HG02678 (cell line): ENCODE data around the gene ZNF697.

ENCODE experiments used
- ATAC-seq: cut with Tn5 transposase; IDR thresholded peaks from one replicate; pipeline ENCODE4 v1.9.1; 2021; ENCODE audit warnings: mild to moderate bottlenecking, moderate library complexity; ENCODE audit not compliant: unreplicated experiment

Gene ZNF697

DNA sequence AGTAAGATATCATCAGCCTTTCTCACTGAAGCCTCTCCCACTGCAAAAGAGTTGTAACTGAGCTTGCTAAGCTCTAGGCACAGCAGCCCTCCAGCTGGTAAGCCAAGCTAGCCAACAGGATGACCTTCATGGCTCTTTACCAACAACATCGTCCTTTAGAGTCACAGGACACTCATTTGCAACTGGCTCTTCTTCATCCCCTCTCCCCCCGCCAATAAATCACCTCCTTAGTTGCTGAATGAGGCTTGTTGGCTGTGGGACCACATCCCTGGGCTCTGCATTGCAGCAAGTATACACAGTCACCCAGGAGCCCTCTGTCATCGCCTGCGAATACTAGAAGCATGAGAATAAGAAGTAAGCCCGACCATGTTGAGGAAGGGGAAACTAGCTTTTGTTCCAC is 16.0 kb upstream of the ZNF697 start:
- no peak for ATAC-seq

DNA sequence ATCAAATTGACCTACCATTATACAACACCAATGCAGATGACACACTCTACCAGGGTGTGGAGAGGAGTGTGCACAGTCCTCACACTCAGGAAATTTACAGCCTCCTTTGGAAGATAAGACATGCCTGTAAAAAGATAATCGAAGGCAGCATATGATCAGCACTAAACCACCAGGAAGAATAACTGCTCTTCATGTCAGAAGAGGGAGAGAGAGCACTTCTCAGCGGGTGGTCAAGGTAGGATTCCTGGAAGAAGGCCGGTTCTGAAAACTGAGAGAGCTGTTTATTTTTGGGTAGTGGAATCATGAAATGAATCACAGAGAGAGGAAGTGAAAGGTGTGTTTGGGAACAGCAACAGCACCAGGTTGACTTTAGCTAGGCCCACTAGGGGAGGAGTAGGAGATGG is 14.0 kb upstream of the ZNF697 start:
- peak; percentile 68 for ATAC-seq

DNA sequence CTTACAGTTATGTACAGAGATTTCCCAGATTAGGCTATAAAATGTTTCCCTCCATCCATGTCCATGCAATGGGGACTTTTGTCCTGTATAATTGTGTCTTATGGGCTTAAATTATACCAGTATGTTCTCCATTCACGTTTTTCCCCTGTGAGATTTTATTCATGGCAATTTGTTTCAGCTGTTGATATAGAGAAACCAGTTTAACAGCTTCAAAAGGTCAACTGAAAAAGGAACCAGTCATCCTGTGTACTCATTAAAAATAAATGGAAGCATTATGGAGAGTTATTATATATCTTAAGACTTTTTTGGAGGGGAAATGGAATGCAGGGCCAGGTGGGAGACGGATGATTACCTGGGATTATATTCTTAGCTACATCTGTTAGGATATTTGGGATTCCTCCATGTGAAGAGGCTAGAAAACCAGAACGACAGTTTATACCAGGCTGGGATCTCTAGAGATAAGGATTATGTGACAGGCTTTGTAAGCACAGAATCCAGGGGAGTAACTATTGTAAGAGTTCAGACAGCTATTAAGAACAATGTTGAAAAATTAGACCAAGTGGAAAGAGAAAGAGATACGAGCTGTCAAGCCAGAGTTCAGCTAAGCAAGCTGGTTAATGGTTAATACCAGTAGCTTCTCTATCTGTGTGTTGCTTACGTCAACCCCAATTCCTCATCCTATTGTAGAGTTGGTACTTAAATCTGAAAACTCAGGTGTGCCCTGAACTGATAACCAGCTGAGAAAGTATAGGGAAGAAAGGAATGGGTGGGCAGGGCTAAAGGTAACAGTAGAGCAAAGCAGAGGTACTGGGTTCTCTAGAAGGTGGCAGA is 12.4 kb upstream of the ZNF697 start:
- ATAC-seq = peak; percentile 68

DNA sequence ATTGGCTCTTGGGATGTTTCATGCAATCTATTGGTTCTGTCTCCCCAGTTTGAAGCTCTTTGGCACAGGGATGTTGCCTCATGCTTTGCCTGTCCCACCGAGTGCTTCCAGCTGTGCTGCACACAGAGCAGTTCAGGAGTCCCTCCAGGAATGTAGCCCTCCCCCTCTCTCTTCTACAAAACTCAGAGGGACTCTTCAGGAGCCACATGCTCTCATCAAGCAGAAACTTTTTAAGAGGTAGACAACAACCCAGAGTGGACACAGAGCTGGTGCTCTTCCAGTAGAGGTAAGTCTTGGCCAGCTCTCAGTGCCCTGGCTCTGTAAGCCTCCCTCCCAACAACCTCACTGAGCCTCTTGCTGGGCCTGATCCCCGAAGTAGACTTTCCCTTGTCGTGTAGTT is 11.6 kb upstream of the ZNF697 start:
- no peak for ATAC-seq

DNA sequence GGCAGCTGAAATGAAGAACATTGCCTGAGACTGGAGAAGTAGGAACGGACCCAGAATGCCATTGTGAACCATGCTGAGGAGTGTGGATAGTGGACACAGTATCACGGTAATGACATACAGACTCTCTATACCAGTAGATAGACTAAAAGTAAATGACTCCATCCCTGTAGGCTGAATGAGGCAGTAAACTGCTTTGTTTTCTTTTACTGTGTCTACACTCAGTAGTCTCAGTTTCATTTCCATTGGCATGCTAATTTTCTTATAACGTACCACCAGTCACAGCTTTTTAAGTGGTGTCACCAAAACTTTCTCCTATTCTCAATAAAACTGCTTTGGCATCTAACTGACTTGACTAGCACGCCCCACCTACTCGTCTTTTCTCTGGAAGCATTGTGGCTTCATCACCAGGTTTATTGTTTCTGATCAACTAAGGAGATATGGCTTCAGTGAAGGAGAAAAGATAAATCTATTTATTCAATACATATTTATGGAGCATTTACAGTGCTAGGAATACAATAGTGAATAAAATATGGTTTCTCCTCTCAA is 8.4 kb upstream of the ZNF697 start:
- ATAC-seq = peak; percentile 47

DNA sequence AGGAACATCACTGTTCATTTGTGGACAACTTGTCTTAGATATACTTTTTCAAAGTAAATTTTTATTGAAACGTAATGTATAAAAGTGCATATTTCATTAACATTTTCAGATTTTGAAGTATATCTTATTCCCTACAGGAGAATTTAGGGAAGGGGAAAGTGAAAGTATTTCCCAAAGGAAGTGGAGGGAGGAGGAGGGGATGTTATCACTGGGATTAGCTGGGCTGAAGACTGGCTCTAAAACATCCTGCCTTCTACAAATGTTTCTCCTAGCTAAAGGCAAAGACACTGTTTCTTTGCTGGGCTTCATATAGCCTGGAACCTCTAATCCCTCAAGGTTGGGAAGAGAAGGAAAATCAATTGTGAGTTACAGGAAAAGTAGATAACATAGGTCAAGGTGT is 7.1 kb upstream of the ZNF697 start:
- no peak for ATAC-seq

DNA sequence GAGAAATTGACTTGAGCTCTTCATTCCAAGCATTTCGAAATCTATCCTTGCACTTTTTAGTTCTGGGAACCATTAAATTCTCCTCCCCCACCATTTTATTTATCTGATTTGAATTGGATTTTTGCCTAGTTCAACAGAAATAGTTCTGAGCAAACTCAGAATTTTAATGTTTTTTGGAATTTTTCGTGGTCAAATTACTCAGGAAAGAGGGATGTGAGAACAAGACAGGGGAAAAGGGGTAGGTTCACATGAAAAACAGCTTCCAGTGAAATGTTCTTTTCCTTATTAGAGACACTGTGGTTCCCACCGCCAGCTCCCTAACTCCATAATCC is 5.7 kb upstream of the ZNF697 start:
- no peak for ATAC-seq

DNA sequence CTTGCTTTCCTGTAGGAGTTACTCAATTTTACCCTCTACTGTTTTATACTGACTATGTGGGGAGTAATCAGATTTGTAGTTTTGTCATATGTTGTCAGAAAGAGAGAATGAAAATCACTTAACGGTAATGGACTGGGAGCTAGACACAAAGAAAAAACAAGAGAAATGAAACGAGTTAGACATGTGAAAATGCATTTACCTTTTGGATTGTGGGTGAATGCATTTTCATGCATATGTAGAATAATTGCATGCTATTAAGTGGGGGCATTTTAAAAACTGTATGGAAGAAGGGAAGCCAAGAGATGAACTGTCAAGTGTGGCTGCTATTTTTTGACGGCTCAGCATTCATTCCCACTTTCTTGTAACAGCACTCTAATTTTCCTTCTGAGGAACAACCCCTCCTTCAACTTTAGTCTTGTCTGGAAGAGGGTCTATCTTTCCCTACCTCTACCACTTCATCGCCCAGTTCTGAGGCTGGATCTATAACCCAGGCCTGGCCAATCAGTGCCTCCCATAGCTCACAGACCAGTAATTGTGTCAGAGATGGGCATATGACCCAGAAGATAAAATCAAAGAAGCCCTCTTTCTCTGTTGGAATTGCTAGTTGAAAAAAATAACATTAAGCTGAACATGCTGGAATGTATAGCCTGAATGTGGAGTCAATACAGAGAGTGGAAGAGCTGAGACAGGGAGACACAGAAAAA is 5.2 kb upstream of the ZNF697 start:
- ATAC-seq = no peak

DNA sequence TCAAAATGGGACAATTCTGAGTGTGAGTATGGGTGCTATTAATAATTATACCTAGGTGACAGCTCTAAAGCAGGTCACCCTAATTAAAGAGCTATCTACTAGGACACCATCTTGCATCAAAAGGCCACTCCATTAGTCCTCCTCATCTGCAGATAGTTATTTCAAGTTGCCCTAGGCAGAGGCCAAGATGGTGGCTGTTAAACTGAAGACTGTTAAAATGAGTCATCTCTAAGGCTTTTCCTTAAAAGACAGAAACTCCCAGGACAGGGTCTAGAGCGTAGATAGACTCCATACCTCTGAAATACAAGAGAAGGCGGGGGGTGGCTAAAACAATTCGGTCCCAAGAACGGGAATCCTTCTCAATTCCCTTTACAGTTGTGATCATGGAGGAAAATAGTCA is 4.5 kb upstream of the ZNF697 start:
- no peak for ATAC-seq

DNA sequence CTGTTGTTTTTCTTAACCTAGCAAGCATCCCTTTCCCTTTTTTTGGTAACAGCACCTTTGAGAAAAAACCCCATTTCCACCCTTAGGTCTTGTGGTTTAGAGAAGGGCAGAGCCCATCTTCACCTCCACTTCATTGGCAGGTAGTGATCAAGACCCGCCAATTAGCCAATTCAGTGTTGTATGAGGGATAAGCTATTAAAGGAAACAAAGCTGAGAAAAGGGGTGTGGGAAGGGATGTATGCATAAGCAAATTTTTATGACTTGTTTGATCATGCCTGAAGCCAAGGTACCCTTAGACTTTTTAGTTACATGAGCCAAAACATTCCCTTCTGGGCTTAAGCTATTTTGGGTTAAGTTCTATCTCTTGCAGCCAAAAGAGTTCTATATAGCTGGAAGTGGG is 3.6 kb upstream of the ZNF697 start:
- no peak for ATAC-seq

DNA sequence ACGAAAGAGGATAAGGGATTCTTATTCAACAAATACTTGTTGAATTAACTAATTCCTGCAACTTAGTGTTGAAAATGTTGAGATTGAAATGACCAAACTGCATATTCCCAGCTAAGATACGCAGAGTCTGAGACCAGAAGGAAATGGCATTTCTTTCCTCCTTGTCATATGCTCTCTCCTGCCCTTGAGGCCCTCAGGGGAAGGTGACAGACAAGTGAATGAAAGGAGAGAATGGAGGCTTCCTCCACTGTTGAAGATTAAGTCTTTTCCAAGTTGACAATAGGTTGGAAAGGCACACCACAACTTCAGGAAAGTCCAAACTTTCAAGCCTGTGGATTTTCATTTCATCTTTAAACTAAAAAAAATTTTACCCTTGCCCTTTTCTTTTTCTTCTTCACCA is 3.1 kb upstream of the ZNF697 start:
- no peak for ATAC-seq

DNA sequence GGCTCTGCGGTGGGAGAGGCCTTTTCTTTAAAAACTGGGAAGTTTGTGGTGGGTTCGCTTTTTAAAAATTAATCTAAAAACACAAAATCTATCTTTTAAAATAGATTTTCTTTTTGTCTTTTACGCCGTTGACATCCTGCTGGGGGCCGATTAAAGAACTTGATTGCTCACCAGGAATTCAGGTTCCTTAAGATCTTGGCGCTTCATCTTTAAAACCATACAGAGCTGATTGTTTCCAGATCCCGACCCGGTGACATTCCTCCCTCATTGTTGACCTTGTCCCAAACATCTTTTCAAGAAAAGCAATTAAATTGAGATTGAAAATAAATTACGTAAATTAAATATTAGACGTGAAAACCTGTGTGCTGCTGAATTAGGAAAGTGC is 546 bp upstream of the ZNF697 start:
- no peak for ATAC-seq

DNA sequence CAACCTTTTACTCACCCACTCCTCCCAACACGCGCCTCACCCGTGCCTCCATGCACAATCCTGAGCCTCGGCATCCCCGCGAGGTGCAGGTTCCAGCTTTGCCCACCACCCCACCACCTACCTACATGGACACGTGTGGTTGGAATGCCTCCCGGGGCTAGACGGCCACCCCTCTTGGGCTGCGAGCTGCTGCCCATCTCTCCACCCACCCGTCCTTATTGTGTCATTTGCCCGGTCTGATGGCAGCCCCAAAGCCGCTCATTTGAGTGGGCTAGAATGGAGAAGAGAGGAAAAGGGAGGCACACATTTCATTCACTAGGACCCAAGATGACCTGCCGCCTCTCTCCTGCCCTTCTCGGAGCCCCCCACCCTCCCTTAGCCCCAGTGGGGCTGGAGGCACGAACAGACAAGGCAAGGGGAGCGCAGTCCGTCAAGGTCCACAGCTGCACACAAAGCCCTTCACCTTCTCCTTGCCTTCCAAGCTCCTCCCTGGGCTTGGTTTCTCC is 785 bp downstream of the ZNF697 start:
- no peak for ATAC-seq

DNA sequence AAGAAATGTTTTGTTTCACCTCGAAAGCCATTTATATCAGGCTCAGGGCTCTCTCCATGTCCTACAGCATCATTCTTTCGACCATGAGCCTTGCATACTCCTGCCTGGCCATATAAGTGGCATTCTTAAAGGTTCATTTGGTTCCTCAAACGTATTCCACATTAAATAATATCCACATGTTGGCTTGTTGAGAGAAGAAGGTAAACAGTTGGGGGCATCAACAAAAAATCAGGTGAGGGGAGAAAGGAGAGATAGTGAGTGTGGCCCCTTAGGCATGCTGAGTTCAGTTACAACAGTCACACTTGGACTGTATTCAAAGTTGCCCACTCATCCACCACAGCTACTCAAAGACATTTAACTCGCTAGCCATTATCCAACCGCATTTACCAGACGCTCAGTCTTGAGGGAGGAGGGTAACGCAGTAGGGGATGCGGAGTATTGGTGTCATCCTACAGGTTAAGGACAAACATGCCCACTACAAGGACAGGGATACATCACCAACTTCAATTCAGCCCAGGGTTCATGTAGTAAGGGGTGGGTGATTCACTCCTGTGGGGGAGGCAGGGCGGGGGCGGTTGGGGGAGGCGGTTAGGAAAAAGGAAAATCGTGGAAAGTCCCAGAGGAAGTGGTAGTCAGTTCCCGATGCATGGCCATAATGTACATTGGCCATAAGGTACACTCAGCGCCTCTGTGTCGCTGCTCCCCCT is 1.4 kb downstream of the ZNF697 start:
- no peak for ATAC-seq

DNA sequence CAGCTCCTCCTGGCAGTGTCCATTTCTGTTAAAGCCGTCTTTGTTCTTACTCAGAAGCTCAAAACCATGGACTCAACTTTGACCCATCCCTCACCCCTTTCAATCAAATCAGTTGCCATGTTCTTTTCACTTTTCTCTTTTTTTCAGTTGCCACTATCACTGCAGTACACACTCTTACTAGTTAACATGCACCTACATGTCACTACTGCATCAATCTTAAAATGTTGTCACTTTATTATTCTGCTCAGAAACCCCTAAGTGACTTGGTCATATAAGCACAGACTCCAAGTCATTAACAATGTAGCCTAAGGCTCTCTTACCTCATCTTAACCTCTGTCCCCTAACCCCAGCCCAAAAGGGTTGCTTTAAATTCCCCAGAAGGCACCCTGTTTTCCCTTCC is 9.0 kb downstream of the ZNF697 start:
- ATAC-seq = no peak

DNA sequence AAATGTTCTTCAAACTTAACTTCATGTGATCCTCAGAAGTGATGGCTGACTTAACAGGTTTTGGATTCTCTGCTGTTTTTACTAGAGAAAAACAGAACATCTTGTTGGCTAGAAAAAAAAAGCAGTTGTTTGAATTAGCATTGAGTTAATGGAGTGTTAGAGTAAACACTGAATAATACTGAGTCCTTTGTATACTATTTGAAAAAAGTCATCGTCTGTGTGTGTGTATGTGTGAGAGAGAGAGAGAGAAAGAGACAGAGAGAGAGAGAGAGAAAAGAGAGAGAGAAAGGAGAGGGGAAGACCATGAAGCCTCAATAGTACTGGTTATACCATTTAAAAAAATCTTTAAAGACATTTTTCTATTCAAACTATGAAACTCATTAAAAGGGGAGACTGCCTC is 10.4 kb downstream of the ZNF697 start:
- ATAC-seq = no peak

DNA sequence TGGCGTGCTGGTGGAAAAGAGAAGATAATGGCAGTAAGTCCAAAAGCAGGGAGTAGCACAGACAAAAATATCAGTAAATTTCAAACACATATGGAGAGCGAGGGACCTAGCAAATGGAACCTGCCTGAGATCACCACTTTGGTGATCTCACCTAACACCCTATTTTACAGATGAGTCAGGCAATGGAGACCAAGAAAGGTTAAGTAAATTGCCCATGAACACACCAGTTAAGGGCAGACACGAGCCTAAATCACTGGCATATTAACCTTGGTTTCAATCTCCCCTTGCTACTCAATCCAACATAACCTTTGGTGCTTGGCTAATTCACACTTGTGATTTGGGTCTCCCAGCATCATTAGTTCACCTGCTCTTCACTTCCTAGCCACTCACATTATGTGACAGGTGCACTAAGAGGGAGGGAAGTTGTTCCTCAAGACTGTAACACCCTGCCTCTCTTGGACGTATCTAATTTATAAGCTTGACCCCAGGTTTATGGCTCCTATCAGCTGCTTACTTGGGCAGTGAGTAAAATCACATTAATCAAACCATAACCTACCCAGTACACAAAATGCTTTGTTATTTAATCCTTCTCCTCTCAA is 11.5 kb downstream of the ZNF697 start:
- no peak for ATAC-seq

DNA sequence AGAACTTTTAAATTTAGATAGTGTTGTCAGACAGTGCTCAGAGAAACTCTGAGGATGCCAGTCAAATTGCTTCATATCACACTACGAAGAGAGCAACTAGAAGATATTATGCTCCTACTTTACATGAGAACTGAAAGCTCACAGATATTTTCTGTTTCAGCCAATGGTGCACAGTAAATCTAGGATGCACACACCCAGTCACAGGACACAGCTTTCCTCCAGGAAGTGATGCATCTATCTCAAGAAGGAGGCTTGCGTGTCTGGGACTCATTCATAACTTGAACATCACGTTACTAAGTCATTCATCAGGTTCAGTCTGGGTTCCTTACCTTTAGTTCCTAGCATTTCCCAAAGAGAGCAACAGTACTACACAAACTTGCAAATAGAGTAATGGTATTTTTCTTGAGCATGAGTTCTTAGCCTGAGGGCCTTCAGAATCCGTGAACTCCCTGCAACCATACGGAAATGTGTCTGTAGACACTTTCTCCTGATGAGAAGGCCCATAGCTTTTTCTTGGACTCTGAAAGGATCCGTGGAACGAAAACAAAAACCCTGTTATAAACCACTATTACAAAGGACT is 12.2 kb downstream of the ZNF697 start:
- ATAC-seq = peak; percentile 63

DNA sequence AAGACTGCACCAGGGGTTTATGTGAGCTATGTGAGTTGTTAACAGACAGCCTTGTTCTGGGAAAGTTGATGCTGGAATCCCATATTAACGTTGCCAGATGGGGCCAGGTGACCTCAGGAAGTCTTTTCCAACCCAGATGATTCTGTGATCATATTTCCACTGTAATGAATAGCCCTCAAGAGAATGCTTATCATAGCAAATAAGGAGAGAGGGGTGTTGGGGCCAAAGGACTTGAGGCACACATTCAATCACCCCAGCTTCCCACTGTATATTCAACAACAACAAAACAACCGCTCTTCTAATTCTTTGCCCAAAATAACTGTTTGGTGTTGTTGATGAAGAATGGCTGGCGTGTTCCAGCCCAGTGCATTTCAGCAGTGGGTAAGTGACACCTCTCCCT is 14.1 kb downstream of the ZNF697 start:
- no peak for ATAC-seq

DNA sequence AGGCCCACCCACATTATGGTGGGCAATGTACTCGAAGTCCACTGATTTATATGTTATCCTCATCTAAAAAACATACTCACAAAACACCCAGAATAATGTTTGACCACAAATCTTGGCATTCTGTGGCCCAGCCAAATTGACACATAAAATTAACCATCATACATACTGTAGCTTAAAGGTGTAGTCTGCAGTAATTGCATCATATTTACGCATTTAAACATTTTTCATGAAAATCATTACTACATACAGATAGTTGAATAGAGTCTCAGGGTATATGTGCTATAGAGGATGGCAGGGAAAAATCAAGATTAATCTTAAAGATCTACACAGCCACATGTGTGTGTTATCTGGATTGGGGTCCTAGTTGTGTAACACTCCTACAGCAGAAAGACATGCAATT is 14.5 kb downstream of the ZNF697 start:
- no peak for ATAC-seq

DNA sequence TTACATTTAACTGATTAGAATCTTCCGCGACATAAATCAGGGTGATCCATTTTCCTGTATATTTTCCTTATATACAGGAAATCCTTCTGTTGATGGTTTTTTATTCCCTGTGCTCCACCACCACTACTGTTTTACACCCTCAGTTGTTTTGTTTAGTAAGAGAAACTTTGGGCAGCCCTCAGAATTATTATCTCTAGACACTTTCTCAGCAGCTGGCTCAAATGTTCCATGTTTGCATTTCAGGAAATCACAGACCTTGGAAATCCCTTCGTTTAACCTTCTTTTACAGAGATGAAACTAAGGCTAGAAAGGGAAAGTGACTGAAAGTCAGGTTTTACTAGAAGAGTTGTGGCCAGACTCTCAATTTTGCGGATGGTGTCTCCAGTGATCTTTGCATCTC is 15.2 kb downstream of the ZNF697 start:
- no peak for ATAC-seq
